Activated CD8-positive, alpha-beta T cell treated with anti-CD3 and anti-CD28 coated beads, Interleukin-2, amount 10 ng/mL, durations not matched to agents 7 days and 5 days (primary cell): Measurements from ENCODE around the gene CWH43. TPM values are rescaled to one million over a fixed set of nuclear protein-coding genes. Genes with fewer than 3 reads are reported as not detected.
"Not testable (repeated sequence)": the region's sequence is repeated elsewhere in the genome, so short reads cannot be mapped to it uniquely, and the experiment has no call there.

Experiments
- ATAC-seq: fragments of 150-1000 bp; cut with Tn5 transposase; one replicate; pipeline ENCODE4 v1.10.0; 2021; ENCODE audit warnings: moderate library complexity
- CTCF ChIA-PET: fragments of 350-600 bp; sonication (Branson Sonifier 250); formaldehyde crosslinking; loops from one replicate; lab custom pipeline; 2021; ENCODE audit warnings: antibody characterized with exemption; lab: Charles Lee
- POLR2A ChIA-PET: fragments of 350-600 bp; sonication (Branson Sonifier 250); formaldehyde crosslinking; loops from one replicate; lab custom pipeline; 2021; ENCODE audit warnings: antibody characterized with exemption; lab: Charles Lee
- DNase-seq: peaks from one replicate; pipeline ENCODE4 v3.0.0-alpha.2; 2020
- H3K27ac Mint-ChIP-seq: one replicate; pipeline ENCODE4 v1.8.0; 2021; ENCODE audit warnings: mild to moderate bottlenecking, mixed read lengths
- H3K27me3 Mint-ChIP-seq: one replicate; pipeline ENCODE4 v1.8.0; 2021; ENCODE audit warnings: low read depth, mixed read lengths
- H3K36me3 Mint-ChIP-seq: one replicate; pipeline ENCODE4 v1.8.0; 2021; ENCODE audit warnings: low read depth, mixed read lengths
- H3K4me1 Mint-ChIP-seq: one replicate; pipeline ENCODE4 v1.8.0; 2021; ENCODE audit warnings: low read depth, mixed read lengths
- H3K4me3 Mint-ChIP-seq: one replicate; pipeline ENCODE4 v1.8.0; 2021; ENCODE audit warnings: mild to moderate bottlenecking, mixed read lengths
- H3K9me3 Mint-ChIP-seq: one replicate; pipeline ENCODE4 v1.8.0; 2022; ENCODE audit warnings: mixed read lengths; ENCODE audit not compliant: insufficient read depth
- total RNA-seq, 2 experiments: library from RNA; stranded (reverse); gene quantifications; one replicate each; pipeline ENCODE4 v1.2.3, GENCODE V29; 2021

CWH43 gene
- total RNA-seq, 2 experiments from 2014 or later: not detected

DNA sequence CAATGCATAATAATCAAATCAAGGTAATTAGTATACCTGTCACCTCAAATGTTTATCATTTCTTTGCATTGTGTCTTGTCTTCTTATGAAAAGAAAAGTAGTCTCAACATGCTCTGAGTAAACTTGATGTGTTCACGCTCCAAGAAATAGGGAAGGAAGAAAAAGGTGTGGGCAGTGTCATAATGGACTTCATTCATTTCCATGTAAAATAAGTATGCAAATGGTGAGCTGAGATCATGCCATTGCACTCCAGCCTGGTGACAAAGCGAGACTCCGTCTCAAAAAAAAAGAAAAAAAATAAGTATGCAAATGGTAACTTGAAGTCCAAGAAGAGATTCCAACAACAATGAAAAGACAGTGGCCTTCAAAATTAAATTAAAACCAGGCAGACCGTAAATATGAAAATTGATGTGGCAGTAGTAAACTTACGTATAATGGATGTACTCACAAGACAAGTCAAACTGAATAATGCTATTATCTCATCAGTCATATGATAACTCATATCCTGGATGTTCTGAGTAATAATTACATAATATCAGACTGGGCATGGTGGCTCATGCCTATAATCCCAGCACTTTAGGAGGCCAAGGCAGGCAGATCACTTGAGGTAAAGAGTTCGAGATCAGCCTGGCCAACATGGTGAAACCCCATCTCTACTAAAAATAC lies 6.0 kb upstream of the CWH43 start:
- H3K27me3 Mint-ChIP-seq: peaks cover 24% of the 10 kb centered on the region
- no peaks in the 10 kb centered on the region for H3K36me3 Mint-ChIP-seq
- ChIA-PET CTCF (no interaction called here), POLR2A (no interaction called here)
- H3K27ac Mint-ChIP-seq: no peak overlapping the region
- H3K4me1 Mint-ChIP-seq: no peaks in the 10 kb centered on the region
- DNase-seq (no peak), ATAC-seq (no peak)
- no peaks in the 10 kb centered on the region for H3K9me3 Mint-ChIP-seq
- no peak overlapping the region for H3K4me3 Mint-ChIP-seq

DNA sequence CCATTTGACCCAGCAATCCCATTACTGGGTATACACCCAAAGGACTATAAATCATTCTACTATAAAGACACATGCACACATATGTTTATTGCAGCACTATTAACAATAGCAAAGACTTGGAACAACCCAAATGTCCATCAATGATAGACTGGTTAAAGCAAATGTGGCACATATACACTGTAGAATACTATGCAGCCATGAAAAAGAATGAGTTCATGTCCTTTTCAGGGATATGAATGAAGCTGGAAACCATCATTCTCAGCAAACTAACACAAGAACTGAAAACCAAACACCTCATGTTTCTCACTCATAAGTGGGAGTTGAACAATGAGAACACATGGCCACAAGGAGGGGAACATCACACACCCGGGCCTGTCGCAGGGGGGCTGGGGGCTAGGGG lies 2.1 kb upstream of the CWH43 start:
- ATAC-seq, CTCF ChIA-PET, H3K27ac Mint-ChIP-seq, H3K4me1 Mint-ChIP-seq, H3K36me3 Mint-ChIP-seq, POLR2A ChIA-PET, H3K9me3 Mint-ChIP-seq, H3K4me3 Mint-ChIP-seq, DNase-seq: not testable (repeated sequence)
- peaks cover 38% of the 10 kb centered on the region for H3K27me3 Mint-ChIP-seq

DNA sequence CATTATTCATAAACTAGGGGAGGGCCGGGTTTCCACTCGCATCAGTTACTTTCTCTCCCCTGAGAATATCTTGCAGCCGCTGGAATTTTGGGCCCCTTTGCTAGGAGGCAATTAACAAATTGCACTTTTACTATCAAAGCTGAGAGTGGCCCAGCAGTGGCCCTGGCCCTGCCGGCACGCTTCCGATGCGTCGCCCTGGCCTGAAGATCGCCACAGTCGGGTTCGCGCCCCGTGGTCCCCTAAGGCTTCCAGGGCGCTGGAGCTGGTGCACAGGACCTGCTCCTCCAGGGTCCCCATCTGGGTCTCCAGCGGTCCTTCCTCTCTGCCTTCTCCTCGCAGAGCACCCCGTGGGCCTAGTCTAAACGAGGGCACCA lies 486 bp upstream of the CWH43 start:
- H3K4me1 Mint-ChIP-seq: no peaks in the 10 kb centered on the region
- no peak for ATAC-seq
- H3K9me3 Mint-ChIP-seq: no peaks in the 10 kb centered on the region
- H3K4me3 Mint-ChIP-seq: no peak overlapping the region
- H3K27ac Mint-ChIP-seq: no peak overlapping the region
- POLR2A ChIA-PET: no interaction called here
- no peaks in the 10 kb centered on the region for H3K36me3 Mint-ChIP-seq
- H3K27me3 Mint-ChIP-seq: peaks cover 42% of the 10 kb centered on the region
- CTCF ChIA-PET: no interaction called here
- DNase-seq: no peak

DNA sequence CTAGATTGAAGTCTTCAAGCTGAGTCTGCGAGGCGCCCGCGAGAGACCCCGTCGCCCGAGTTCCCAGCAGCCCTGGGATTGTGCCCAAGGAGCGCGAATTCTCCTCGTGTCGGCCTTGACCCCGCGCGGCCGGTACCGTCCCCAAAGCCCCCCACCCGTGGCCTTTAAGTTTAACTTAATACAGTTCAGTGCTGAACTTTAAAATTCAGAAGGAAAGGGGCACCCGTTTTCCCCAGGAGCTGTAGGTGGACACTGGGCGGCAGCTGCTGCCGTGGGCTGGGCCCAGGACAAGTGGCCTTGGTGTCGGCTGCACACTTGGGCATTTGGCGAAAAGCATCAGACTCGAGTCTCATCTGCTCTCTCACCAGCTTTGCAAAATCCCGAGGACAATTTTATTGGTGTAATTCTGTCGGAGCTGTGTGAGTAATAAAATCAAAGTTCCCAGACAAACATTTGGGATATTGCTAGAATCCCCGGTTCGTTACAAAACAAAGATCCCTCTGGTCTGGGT lies 634 bp downstream of the CWH43 start:
- ChIA-PET CTCF (no interaction called here), POLR2A (no interaction called here)
- Mint-ChIP-seq H3K9me3 (no peaks in the 10 kb centered on the region), H3K4me3 (no peak overlapping the region), H3K4me1 (no peaks in the 10 kb centered on the region), H3K27ac (no peak overlapping the region), H3K36me3 (no peaks in the 10 kb centered on the region), H3K27me3 (peaks cover 45% of the 10 kb centered on the region)
- DNase-seq: no peak
- ATAC-seq: no peak

DNA sequence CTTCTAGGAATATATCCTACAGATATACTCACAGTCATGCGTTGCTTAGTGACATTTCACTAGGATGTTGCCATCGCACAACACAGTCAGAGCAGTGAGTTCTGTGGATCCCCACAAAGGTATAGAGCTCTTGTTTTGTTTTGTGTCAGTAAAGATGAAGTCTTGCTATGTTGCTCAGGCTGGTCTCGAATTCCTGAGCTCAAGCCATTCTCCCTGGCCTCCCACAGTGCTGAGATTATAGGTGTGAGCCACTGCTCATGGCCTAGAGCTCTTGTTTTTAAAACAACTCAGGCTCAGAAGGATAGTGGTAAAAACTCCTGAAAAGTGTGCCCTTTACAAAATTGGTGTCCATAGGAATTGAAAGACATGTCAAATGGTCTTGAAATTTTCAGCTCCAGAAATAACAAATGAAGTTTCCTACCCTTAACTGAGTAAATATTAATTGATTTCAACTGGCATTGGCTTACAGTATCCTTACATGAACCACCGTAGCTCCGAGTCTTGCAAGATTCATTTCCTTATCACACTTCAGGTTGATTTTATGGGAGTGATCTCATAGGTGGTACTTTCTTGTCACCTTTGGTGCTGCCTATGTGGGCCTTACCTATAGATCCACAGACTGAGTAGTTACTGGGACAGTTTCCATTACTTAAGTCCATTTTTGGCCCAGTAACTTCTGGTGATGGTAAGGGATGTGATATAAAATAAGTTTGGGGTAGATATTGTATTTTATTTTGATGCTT lies 3.6 kb downstream of the CWH43 start:
- Mint-ChIP-seq H3K9me3 (no peaks in the 10 kb centered on the region), H3K27me3 (peaks cover 38% of the 10 kb centered on the region), H3K4me1 (no peaks in the 10 kb centered on the region), H3K27ac (no peak overlapping the region), H3K36me3 (no peaks in the 10 kb centered on the region), H3K4me3 (no peak overlapping the region)
- CTCF ChIA-PET: no interaction called here
- ATAC-seq (no peak), DNase-seq (no peak)
- POLR2A ChIA-PET: no interaction called here

DNA sequence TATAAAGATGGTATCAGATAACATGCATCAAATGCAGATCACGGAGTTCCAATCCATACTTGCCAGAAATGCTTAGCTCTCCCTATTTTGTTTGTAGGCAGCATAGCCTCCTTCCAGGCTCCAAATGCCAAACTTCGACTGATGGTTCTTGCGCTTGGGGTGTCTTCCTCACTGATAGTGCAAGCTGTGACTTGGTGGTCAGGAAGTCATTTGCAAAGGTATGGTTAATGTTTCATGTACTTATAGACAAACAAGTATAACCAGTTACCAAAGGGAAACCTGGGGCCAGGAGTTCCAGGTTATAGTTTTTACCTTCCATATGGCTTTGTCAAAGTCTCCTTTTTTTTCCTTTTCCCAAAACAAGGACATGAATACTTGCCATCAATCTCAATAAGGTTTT lies 5.3 kb downstream of the CWH43 start:
- Mint-ChIP-seq H3K4me1 (no peaks in the 10 kb centered on the region), H3K4me3 (no peak overlapping the region), H3K27ac (no peak overlapping the region), H3K36me3 (no peaks in the 10 kb centered on the region), H3K9me3 (no peaks in the 10 kb centered on the region), H3K27me3 (peaks cover 25% of the 10 kb centered on the region)
- no peak for DNase-seq
- CTCF ChIA-PET: no interaction called here
- no peak for ATAC-seq
- POLR2A ChIA-PET: no interaction called here

DNA sequence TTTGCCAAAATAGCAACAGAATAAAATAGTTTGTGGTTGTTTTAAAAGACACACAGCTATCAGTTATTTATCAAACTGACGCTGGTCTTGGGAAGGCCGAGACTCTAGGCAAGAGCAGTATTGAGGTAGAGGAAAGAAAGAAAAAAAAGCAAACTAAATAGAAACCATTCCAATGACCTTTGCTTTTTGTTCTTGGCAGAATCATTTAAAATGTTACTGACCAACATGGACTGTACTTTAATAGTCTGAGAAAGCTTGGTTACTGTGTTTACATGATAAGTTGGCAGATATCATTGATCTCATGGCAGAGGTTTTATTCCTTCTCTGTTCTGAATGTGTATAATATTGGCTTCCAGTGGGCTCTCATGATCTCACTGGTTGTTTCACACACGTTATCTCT lies 11.9 kb downstream of the CWH43 start:
- Mint-ChIP-seq H3K9me3 (no peaks in the 10 kb centered on the region), H3K36me3 (no peaks in the 10 kb centered on the region), H3K4me3 (no peak overlapping the region), H3K4me1 (no peaks in the 10 kb centered on the region), H3K27me3 (peaks cover 12% of the 10 kb centered on the region), H3K27ac (no peak overlapping the region)
- ATAC-seq: no peak
- POLR2A ChIA-PET: no interaction called here
- CTCF ChIA-PET: no interaction called here
- no peak for DNase-seq

DNA sequence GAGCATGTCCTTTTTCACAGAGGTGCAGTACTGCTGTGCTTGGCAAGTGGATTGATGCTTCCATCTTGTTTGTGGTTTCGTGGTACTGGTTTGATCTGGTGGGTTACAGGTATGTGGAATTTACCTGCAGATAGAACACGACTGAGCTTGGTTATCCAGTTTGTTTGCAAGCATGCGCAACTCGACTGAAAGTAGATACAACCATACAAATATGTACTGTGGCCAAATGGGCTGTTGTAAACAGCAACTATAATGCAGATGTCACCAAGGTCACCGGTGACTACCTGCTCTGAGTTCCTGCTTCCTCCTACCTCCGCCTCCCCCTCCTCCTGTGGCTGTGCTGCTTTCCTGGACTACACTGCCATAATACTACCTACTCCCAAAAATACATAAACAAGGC lies 12.4 kb downstream of the CWH43 start:
- CTCF ChIA-PET: no interaction called here
- POLR2A ChIA-PET: no interaction called here

DNA sequence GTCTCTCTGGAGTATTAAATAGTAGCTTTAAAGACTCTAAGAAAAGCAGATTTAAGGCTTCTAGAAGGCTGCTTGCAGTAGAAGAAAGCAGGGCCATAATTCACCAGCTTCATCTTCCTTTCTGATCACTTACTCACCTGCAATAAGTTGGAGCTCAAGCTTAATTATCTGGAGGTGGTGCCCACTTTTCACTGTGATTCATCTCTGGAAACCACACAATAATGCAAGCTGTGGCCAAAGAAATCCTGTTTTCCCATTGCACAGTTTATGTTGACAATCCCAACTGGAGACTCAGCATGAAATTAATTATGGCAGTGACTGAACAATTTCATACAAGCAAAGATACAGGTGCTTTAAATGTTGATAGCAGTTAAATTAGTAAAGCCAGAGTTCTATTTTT lies 14.7 kb downstream of the CWH43 start:
- H3K4me1 Mint-ChIP-seq: no peaks in the 10 kb centered on the region
- ChIA-PET CTCF (interaction anchor here (1.2 kb wide), 1 partner anchor 56 kb away, joined by 3 read pairs; no protein-coding TSS in a partner anchor), POLR2A (no interaction called here)
- H3K27ac Mint-ChIP-seq: no peak overlapping the region
- no peak for ATAC-seq
- no peak overlapping the region for H3K4me3 Mint-ChIP-seq
- H3K36me3 Mint-ChIP-seq: no peaks in the 10 kb centered on the region
- no peaks in the 10 kb centered on the region for H3K9me3 Mint-ChIP-seq
- peaks cover 10% of the 10 kb centered on the region for H3K27me3 Mint-ChIP-seq
- no peak for DNase-seq

More for the DNA sequence above, 12.4 kb downstream of the CWH43 start:
- peaks cover 8% of the 10 kb centered on the region for H3K27me3 Mint-ChIP-seq
- ATAC-seq: no peak
- DNase-seq: no peak
- H3K4me1 Mint-ChIP-seq: no peaks in the 10 kb centered on the region
- no peak overlapping the region for H3K27ac Mint-ChIP-seq
- H3K4me3 Mint-ChIP-seq: no peak overlapping the region
- no peaks in the 10 kb centered on the region for H3K36me3 Mint-ChIP-seq
- no peaks in the 10 kb centered on the region for H3K9me3 Mint-ChIP-seq

DNA sequence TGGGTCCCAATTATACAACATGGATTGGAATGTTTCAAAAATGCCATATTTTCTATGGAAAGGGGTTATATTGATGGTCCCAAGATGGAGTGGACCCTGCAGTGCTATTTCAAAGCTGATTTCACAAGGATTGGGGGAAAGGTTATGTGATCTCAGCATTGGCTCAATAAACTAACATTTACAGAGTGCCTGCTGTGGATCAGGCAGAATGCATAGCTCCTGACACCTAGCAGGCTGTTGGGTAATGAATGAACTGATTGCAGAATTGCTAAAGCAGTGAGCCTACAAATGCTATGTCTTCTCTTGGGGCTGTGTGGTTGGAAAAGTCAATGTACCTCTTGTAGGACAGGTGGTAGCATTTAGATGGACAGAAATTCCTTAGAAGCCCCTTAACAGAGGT lies 16.9 kb downstream of the CWH43 start:
- no peaks in the 10 kb centered on the region for H3K9me3 Mint-ChIP-seq
- no peak overlapping the region for H3K4me3 Mint-ChIP-seq
- no peaks in the 10 kb centered on the region for H3K4me1 Mint-ChIP-seq
- ATAC-seq (no peak), DNase-seq (no peak)
- ChIA-PET CTCF (no interaction called here), POLR2A (no interaction called here)
- no peak overlapping the region for H3K27ac Mint-ChIP-seq
- H3K27me3 Mint-ChIP-seq: peaks cover 10% of the 10 kb centered on the region
- H3K36me3 Mint-ChIP-seq: no peaks in the 10 kb centered on the region

DNA sequence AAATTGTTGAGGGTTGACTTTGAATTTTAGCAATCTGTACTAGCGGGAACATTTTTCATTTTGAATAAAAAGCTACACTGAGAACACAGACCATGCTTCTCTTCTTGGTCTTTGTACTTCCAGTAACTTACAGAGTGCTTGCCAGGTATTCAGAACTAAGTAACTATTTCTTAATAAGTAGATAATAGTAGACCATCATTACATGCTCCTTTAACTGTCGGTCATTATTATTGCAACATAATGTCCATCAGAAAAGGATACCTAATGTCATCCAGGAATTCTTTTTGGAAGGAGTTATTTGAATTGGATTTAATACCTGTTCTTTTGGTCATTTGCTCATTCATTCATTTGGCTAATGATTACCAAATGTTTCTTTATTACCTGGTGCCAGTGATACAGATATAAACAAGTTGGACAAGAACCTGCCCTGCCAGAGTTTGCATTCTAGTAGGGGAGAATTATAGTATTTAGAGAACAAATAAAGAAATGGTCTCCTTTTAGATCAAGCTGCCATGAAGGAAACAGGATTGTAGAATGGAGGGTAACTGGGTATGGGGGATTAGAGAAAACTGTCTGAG lies 32.7 kb downstream of the CWH43 start:
- no peak for DNase-seq
- POLR2A ChIA-PET: no interaction called here
- Mint-ChIP-seq H3K4me1 (no peaks in the 10 kb centered on the region), H3K4me3 (no peak overlapping the region), H3K27me3 (peaks cover 2% of the 10 kb centered on the region), H3K36me3 (no peaks in the 10 kb centered on the region), H3K27ac (no peak overlapping the region), H3K9me3 (no peaks in the 10 kb centered on the region)
- no peak for ATAC-seq
- CTCF ChIA-PET: no interaction called here

DNA sequence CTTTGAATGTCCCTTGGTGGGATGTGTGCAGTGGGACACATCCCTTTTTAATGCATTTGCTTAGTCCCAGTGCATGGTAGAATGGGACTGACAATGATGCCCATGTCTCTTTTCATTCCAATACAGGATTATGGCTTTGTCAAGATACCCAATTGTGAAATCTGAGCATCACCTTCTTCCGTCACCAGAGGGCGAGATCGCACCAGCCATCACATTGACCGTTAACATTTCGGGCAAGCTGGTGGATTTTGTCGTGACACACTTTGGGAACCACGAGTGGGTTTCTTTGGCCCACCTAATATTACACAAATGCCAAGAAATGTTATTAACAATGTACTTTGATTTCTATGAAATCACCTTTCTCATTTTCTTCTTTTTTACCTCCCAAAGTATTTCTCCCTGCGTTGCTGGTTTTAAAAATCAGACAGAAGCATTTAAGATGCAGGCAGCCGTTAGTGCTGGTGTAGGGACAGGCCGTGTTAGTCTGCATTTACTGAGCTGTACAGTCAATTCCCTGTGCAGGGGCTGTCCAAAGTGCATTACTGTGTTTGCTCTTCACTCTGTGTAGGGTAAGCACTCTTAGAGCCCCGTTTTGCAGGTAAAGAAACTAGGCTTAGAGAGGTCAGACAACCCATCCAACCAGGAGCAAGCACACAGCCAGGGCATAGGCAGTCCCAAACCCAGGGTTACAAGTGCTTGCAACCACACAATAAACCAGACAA lies 46.5 kb downstream of the CWH43 start:
- ChIA-PET POLR2A (no interaction called here), CTCF (no interaction called here)
- H3K27me3 Mint-ChIP-seq: no peaks in the 10 kb centered on the region
- no peaks in the 10 kb centered on the region for H3K9me3 Mint-ChIP-seq
- no peak overlapping the region for H3K27ac Mint-ChIP-seq
- H3K4me1 Mint-ChIP-seq: no peaks in the 10 kb centered on the region
- H3K4me3 Mint-ChIP-seq: no peak overlapping the region
- no peak for ATAC-seq
- DNase-seq: no peak
- H3K36me3 Mint-ChIP-seq: no peaks in the 10 kb centered on the region
